ENCODE results near the gene ABLIM3. TPM values are rescaled to one million over a fixed set of nuclear protein-coding genes. Genes with fewer than 3 reads are reported as not detected.

Gene ABLIM3
- total RNA-seq, 1 experiment from 2014 or later = not detected

- no peak for TF ChIP-seq CTCF (IDR thresholded peaks at IDR 0.05; ENCODE audit: insufficient read depth in 1 of 2, low read depth in 1 of 2, low read length in 1 of 2, severe bottlenecking in 1 of 2, unreplicated experiment in 1 of 2)
- ChIA-PET POLR2A (no interaction called here), CTCF (no interaction called here)
- Histone ChIP-seq H3K36me3 (ENCODE audit: control insufficient read depth, insufficient read depth, low read length) (no peaks in the 10 kb centered on the region), H3K9me3 (peaks cover 43% of the 10 kb centered on the region), H3K4me1 (no peaks in the 10 kb centered on the region), H3K4me3 (ENCODE audit: low read depth, low read length) (no peak overlapping the region), H3K27me3 (replicated peaks; ENCODE audit: control insufficient read depth, insufficient read depth, low read length) (no peaks in the 10 kb centered on the region)
- DNase-seq = no peak
- no TSS peak for BruUV-seq (replicated peaks)
- H3K36me3 Mint-ChIP-seq (ENCODE audit: insufficient read depth, unreplicated experiment) = no peaks in the 10 kb centered on the region
- H3K27ac Mint-ChIP-seq (ENCODE audit: unreplicated experiment) = no peak overlapping the region
- peaks cover 5% of the 10 kb centered on the region for H3K27me3 Mint-ChIP-seq (ENCODE audit: insufficient read depth, unreplicated experiment)
- intact Hi-C loops (cut with micrococcal nuclease; ENCODE audit: unreplicated experiment) = no loop called here
- peaks cover 32% of the 10 kb centered on the region for H3K9me3 Mint-ChIP-seq (ENCODE audit: unreplicated experiment)
- H3K4me1 Mint-ChIP-seq (ENCODE audit: low read depth, unreplicated experiment) = no peaks in the 10 kb centered on the region
- H3K4me3 Mint-ChIP-seq (ENCODE audit: unreplicated experiment) = no peak overlapping the region
Observed at GRCh38 chr5:149099920-149100319, 41.4 kb upstream of the ABLIM3 start.

GRCh38 chr5:149100331-149100730 lies 41.0 kb upstream of the ABLIM3 start:
- intact Hi-C loops (cut with micrococcal nuclease; ENCODE audit: unreplicated experiment) = no loop called here
- H3K27me3 Mint-ChIP-seq (ENCODE audit: insufficient read depth, unreplicated experiment) = peaks cover 5% of the 10 kb centered on the region
- no peaks in the 10 kb centered on the region for H3K36me3 Mint-ChIP-seq (ENCODE audit: insufficient read depth, unreplicated experiment)
- H3K4me3 Mint-ChIP-seq (ENCODE audit: unreplicated experiment) = no peak overlapping the region
- no peaks in the 10 kb centered on the region for H3K4me1 Mint-ChIP-seq (ENCODE audit: low read depth, unreplicated experiment)
- Histone ChIP-seq H3K27me3 (replicated peaks; ENCODE audit: control insufficient read depth, insufficient read depth, low read length) (no peaks in the 10 kb centered on the region), H3K4me3 (ENCODE audit: low read depth, low read length) (no peak overlapping the region), H3K4me1 (no peaks in the 10 kb centered on the region), H3K9me3 (peaks cover 43% of the 10 kb centered on the region), H3K36me3 (ENCODE audit: control insufficient read depth, insufficient read depth, low read length) (no peaks in the 10 kb centered on the region)
- no TSS peak for BruUV-seq (replicated peaks)
- no peak for TF ChIP-seq CTCF (IDR thresholded peaks at IDR 0.05; ENCODE audit: insufficient read depth in 1 of 2, low read depth in 1 of 2, low read length in 1 of 2, severe bottlenecking in 1 of 2, unreplicated experiment in 1 of 2)
- no peak for DNase-seq
- ChIA-PET CTCF (no interaction called here), POLR2A (no interaction called here)
- no peak overlapping the region for H3K27ac Mint-ChIP-seq (ENCODE audit: unreplicated experiment)
- peaks cover 32% of the 10 kb centered on the region for H3K9me3 Mint-ChIP-seq (ENCODE audit: unreplicated experiment)

GRCh38 chr5:149108651-149109280 lies 32.5 kb upstream of the ABLIM3 start:
- ChIA-PET CTCF (interaction anchor here (1.2 kb wide), 1 partner anchor 142 kb away, joined by 3 read pairs; no protein-coding TSS in a partner anchor), POLR2A (no interaction called here)
- Mint-ChIP-seq H3K9me3 (ENCODE audit: unreplicated experiment) (no peaks in the 10 kb centered on the region), H3K27ac (ENCODE audit: unreplicated experiment) (no peak overlapping the region), H3K36me3 (ENCODE audit: insufficient read depth, unreplicated experiment) (no peaks in the 10 kb centered on the region), H3K27me3 (ENCODE audit: insufficient read depth, unreplicated experiment) (peaks cover 14% of the 10 kb centered on the region), H3K4me3 (ENCODE audit: unreplicated experiment) (no peak overlapping the region), H3K4me1 (ENCODE audit: low read depth, unreplicated experiment) (no peaks in the 10 kb centered on the region)
- intact Hi-C loops (cut with micrococcal nuclease; ENCODE audit: unreplicated experiment) = no loop called here
- no peak overlapping the region for H3K4me3 ChIP-seq (ENCODE audit: low read depth, low read length)
- no peaks in the 10 kb centered on the region for H3K4me1 ChIP-seq
- H3K27me3 ChIP-seq (replicated peaks; ENCODE audit: control insufficient read depth, insufficient read depth, low read length) = no peaks in the 10 kb centered on the region
- no peaks in the 10 kb centered on the region for H3K9me3 ChIP-seq
- BruUV-seq (replicated peaks) = no TSS peak
- no peaks in the 10 kb centered on the region for H3K36me3 ChIP-seq (ENCODE audit: control insufficient read depth, insufficient read depth, low read length)
- no peak for DNase-seq
- TF ChIP-seq CTCF (IDR thresholded peaks at IDR 0.05; ENCODE audit: insufficient read depth in 1 of 2, low read depth in 1 of 2, low read length in 1 of 2, severe bottlenecking in 1 of 2, unreplicated experiment in 1 of 2) = no peak

Measured in Caco-2 (cell line).